A549 (cell line): Measurements from ENCODE around the gene RPL9. TPM values are rescaled to one million over a fixed set of nuclear protein-coding genes. Genes with fewer than 3 reads are reported as not detected.

Experiments used
- ATAC-seq, 2 experiments: fragments of 200-7000 bp in 1 of 2; fragments of >200 bp in 1 of 2; cut with Nextera tagmentation in 1 of 2; cut with Tn5 transposase in 1 of 2; 3 replicates each; pipeline versions ENCODE4 v1.8.0 to v1.9.1; 2018 to 2020; ENCODE audit warnings: mild to moderate bottlenecking in 1 of 2, moderate library complexity in 1 of 2
- CTCF ChIA-PET: fragments of 300-600 bp; sonication (Branson Sonifier 250); formaldehyde crosslinking; extraction: SDS; loops from one replicate; lab custom pipeline; 2021; ENCODE audit warnings: antibody characterized with exemption, inconsistent platforms; lab: Yijun Ruan, JAX
- POLR2A ChIA-PET: fragments of 350-600 bp; formaldehyde crosslinking; extraction: SDS; loops from one replicate; lab custom pipeline; 2021; ENCODE audit warnings: antibody characterized with exemption, inconsistent platforms; lab: Yijun Ruan, JAX
- DNase-seq, 2 experiments: peaks; one replicate each; pipeline versions ENCODE4 v3.0.0 to v3.0.0-alpha.2; 2011 to 2016; ENCODE audit warnings: low read depth in 1 of 2, low spot score in 1 of 2
- FAIRE-seq: peaks from 2 replicates; lab custom pipeline; 2011; peaks lifted over from hg19 to GRCh38; lab: Jason Lieb, UNC
- H3K27ac ChIP-seq, 2 experiments: fragments of >200 bp; sonication (Bioruptor Twin); formaldehyde crosslinking; 3 replicates each; pipeline ENCODE4 v1.5.1; 2016 to 2017
- H3K4me1 ChIP-seq: fragments of >200 bp; sonication (Bioruptor Twin); formaldehyde crosslinking; 3 replicates; pipeline ENCODE4 v1.6.1; 2016
- H3K4me2 ChIP-seq: fragments of >200 bp; sonication (Bioruptor Twin); formaldehyde crosslinking; 3 replicates; pipeline ENCODE4 v1.6.1; 2016
- H3K4me3 ChIP-seq: fragments of >200 bp; sonication (Bioruptor Twin); formaldehyde crosslinking; 3 replicates; pipeline ENCODE4 v1.5.1; 2016
- H3K9me3 ChIP-seq: fragments of >200 bp; sonication (Bioruptor Twin); formaldehyde crosslinking; 3 replicates; pipeline ENCODE4 v1.6.1; 2016
- BCL3 ChIP-seq: fragments of >200 bp; sonication (Bioruptor Twin); formaldehyde crosslinking; IDR thresholded peaks from 3 replicates; pipeline ENCODE4 v1.6.1; 2016
- CBX2 ChIP-seq: fragments of 200-600 bp; sonication (generic); IDR thresholded peaks from 2 replicates; pipeline ENCODE4 v1.6.1; 2016; ENCODE audit warnings: low read depth, mild to moderate bottlenecking, borderline replicate concordance
- CHD4 ChIP-seq: fragments of 200-600 bp; sonication (generic); IDR thresholded peaks from 2 replicates; pipeline ENCODE4 v1.6.1; 2016; ENCODE audit warnings: antibody characterized with exemption, mild to moderate bottlenecking, borderline replicate concordance
- E2F6 ChIP-seq: IDR thresholded peaks from 2 replicates; pipeline ENCODE4 v1.6.1; 2012; ENCODE audit warnings: low read depth, borderline replicate concordance
- ESRRA ChIP-seq: fragments of 150-350 bp; IDR thresholded peaks from 2 replicates; pipeline ENCODE4 v1.6.1; 2014; ENCODE audit warnings: mild to moderate bottlenecking, low read length, borderline replicate concordance
- FOSB ChIP-seq: fragments of 250-450 bp; sonication (Bioruptor Pico); IDR thresholded peaks from 2 replicates; pipeline ENCODE4 v1.5.0; 2020; ENCODE audit warnings: mild to moderate bottlenecking, moderate library complexity
- JUN ChIP-seq, 2 experiments: fragments of >200 bp; sonication (Bioruptor Twin); formaldehyde crosslinking; IDR thresholded peaks; 2 replicates in 1 of 2; 3 replicates in 1 of 2; pipeline ENCODE4 v1.6.1; 2016 to 2017
- MAX ChIP-seq: IDR thresholded peaks from 2 replicates; pipeline ENCODE4 v1.6.1; 2012
- MAZ ChIP-seq: fragments of 150-350 bp; IDR thresholded peaks from 2 replicates; pipeline ENCODE4 v1.6.1; 2014; ENCODE audit warnings: antibody characterized with exemption, low read depth, low read length, borderline replicate concordance
- NFE2L2 ChIP-seq: fragments of 150-350 bp; conservative IDR thresholded peaks from 2 replicates; pipeline ENCODE4 v1.6.1; 2014; ENCODE audit warnings: low read length
- PHF8 ChIP-seq: fragments of 200-600 bp; sonication (generic); IDR thresholded peaks from 2 replicates; pipeline ENCODE4 v1.6.1; 2016; ENCODE audit warnings: low read depth, mild to moderate bottlenecking, antibody characterized with exemption, moderate library complexity, borderline replicate concordance
- RAD21 ChIP-seq, 2 experiments: fragments of >200 bp in 1 of 2; sonication (Bioruptor Twin) in 1 of 2; formaldehyde crosslinking in 1 of 2; IDR thresholded peaks in 1 of 2; conservative IDR thresholded peaks in 1 of 2; 2 replicates in 1 of 2; 3 replicates in 1 of 2; pipeline ENCODE4 v1.6.1; 2012 to 2018; ENCODE audit warnings: inconsistent platforms in 1 of 2
- REST ChIP-seq: fragments of 200-600 bp; sonication (generic); IDR thresholded peaks from 2 replicates; pipeline ENCODE4 v1.6.1; 2016; ENCODE audit warnings: antibody characterized with exemption, mild to moderate bottlenecking, moderate library complexity
- RNF2 ChIP-seq: fragments of 200-600 bp; sonication (generic); IDR thresholded peaks from 2 replicates; pipeline ENCODE4 v1.6.1; 2016; ENCODE audit warnings: low read depth, mild to moderate bottlenecking, antibody characterized with exemption, moderate library complexity, borderline replicate concordance
- SMC3 ChIP-seq: fragments of >200 bp; sonication (Bioruptor Twin); formaldehyde crosslinking; IDR thresholded peaks from 3 replicates; pipeline ENCODE4 v1.6.1; 2018; ENCODE audit warnings: inconsistent platforms
- SREBF2 ChIP-seq: fragments of 450-650 bp; IDR thresholded peaks from 2 replicates; pipeline ENCODE4 v1.6.1; 2014; ENCODE audit warnings: mild to moderate bottlenecking, moderate library complexity
- ZFP36 ChIP-seq: fragments of 450-650 bp; IDR thresholded peaks from 2 replicates; pipeline ENCODE4 v1.6.1; 2014; ENCODE audit warnings: borderline replicate concordance; ENCODE audit not compliant: partially characterized antibody
- ZNF302 ChIP-seq: fragments of 250-450 bp; sonication (Bioruptor Pico); IDR thresholded peaks from 2 replicates; pipeline ENCODE4 v1.9.0; 2021; ENCODE audit warnings: inconsistent platforms, mild to moderate bottlenecking, moderate library complexity
- WGBS: methylation state at CpG from one replicate; pipeline ENCODE4 v1.1.6; 2017; ENCODE audit errors: missing lambda C conversion rate; 5-methylcytosine and 5-hydroxymethylcytosine counted together
- polyA plus RNA-seq, 4 experiments: library from polyadenylated mRNA; depleted of rRNA in 3 of 4; stranded (reverse); fragments of >200 nt; fragmentation: RNase III in 1 of 4; extraction: RNeasy Plus Mini Kit Qiagen cat#74134 plus additional on column Dnase treatment in 1 of 4; gene quantifications; 2 replicates in 3 of 4; 3 replicates in 1 of 4; pipeline ENCODE4 v1.2.3, GENCODE V29; 2011 to 2017

RPL9 gene
- polyA plus RNA-seq, 2 of the 4 experiments (the other 2 are of a cell fraction) = 786 to 1,263 TPM

GRCh38 chr4:39476187-39476895, 17.6 kb upstream of the RPL9 start:
- no peak for DNase-seq
- Histone ChIP-seq H3K27ac (no peak overlapping the region), H3K9me3 (no peaks in the 10 kb centered on the region), H3K4me2 (no peak overlapping the region), H3K4me3 (no peak overlapping the region), H3K4me1 (peaks cover 5% of the 10 kb centered on the region; the same call in 1 of the 3 replicates)
- FAIRE-seq = no peak
- ChIA-PET POLR2A (no interaction called here), CTCF (interaction anchor here (0.9 kb wide), 1 partner anchor 51 kb away, joined by 3 read pairs; the partner anchor contains the start of gene UGDH)
- TF ChIP-seq ZNF302 (CRISPR knock-in tag) (no peak), REST (no peak), SMC3 (no peak), MAX (no peak), SREBF2 (no peak), PHF8 (no peak), FOSB (CRISPR knock-in tag) (no peak)
- no peak for ATAC-seq
- WGBS = 92% methylated on average over 5 of the region's 5 CpGs

GRCh38 chr4:39472396-39472795, 13.7 kb upstream of the RPL9 start:
- H3K4me1 ChIP-seq = peaks cover 33% of the 10 kb centered on the region
- H3K4me3 ChIP-seq = no peak overlapping the region
- no peak for DNase-seq
- 84% methylated on average over 3 of the region's 3 CpGs for WGBS
- CTCF ChIA-PET = no interaction called here
- no peak overlapping the region for H3K27ac ChIP-seq
- no peak for ATAC-seq
- POLR2A ChIA-PET = no interaction called here
- no peak overlapping the region for H3K4me2 ChIP-seq
- TF ChIP-seq BCL3 = no peak
- TF ChIP-seq CBX2 = no peak
- TF ChIP-seq JUN (IDR thresholded peaks at IDR 0.05) = no peak
- no peak for TF ChIP-seq RAD21 (conservative IDR thresholded peaks at IDR 0.05 in 1 of 2, IDR thresholded peaks at IDR 0.05 in 1 of 2)
- H3K9me3 ChIP-seq = no peaks in the 10 kb centered on the region
- no peak for FAIRE-seq

- Histone ChIP-seq H3K27ac (peak overlapping the region; percentile 85 to 89; a peak in 5 of 6 replicates), H3K9me3 (no peaks in the 10 kb centered on the region), H3K4me1 (peaks cover 49% of the 10 kb centered on the region), H3K4me3 (no peak overlapping the region), H3K4me2 (no peak overlapping the region)
- 88% methylated on average over 1 of the region's 1 CpG for whole genome bisulfite sequencing
- no peak for ATAC-seq
- no peak for DNase-seq
- CTCF ChIA-PET = interaction anchor here (0.6 to 2.4 kb wide), 2 partner anchors 18 to 42 kb away, joined by 3 to 26 read pairs; no protein-coding TSS in a partner anchor
- no peak for FAIRE-seq
- TF ChIP-seq CHD4 = no peak
- no peak for TF ChIP-seq ZFP36
- no peak for TF ChIP-seq NFE2L2
- TF ChIP-seq SREBF2 = no peak
- no peak for TF ChIP-seq E2F6
- no peak for TF ChIP-seq MAZ
- TF ChIP-seq RNF2 = no peak
- no peak for TF ChIP-seq ESRRA
- no peak for TF ChIP-seq JUN (IDR thresholded peaks at IDR 0.05)
- POLR2A ChIA-PET = no interaction called here
These were observed 11.7 kb upstream of the RPL9 start for GRCh38 chr4:39470402-39470801.
